ENCODE measurements around the gene CCDC146.
"Not testable (repeated sequence)": the region's sequence is repeated elsewhere in the genome, so short reads cannot be mapped to it uniquely, and the experiment has no call there.

The CCDC146 gene

GRCh38 chr7:77216181-77216845 lies 93.9 kb downstream of the CCDC146 start:
- H3K27ac ChIP-seq = no peak overlapping the region
- TF ChIP-seq CTCF (conservative IDR thresholded peaks at IDR 0.05; ENCODE audit: low read depth) = no peak
- ChIA-PET CTCF (interaction anchor here (0.9 kb wide), 1 partner anchor 115 kb away, joined by 3 read pairs; no protein-coding TSS in a partner anchor), POLR2A (ENCODE audit: low non-redundant PET) (no interaction called here)
- DNase-seq (ENCODE audit: low spot score) = no peak

GRCh38 chr7:77217474-77218185 lies 95.2 kb downstream of the CCDC146 start:
- CTCF ChIA-PET = interaction anchor here (0.6 kb wide), 1 partner anchor 60 kb away, joined by 3 read pairs; no protein-coding TSS in a partner anchor
- DNase-seq (ENCODE audit: low spot score) = no peak
- no peak overlapping the region for H3K27ac ChIP-seq
- POLR2A ChIA-PET (ENCODE audit: low non-redundant PET) = interaction anchor here (0.6 kb wide), 1 partner anchor 17 kb away, joined by 3 read pairs; no protein-coding TSS in a partner anchor
- no peak for TF ChIP-seq CTCF (conservative IDR thresholded peaks at IDR 0.05; ENCODE audit: low read depth)

GRCh38 chr7:77219701-77220331 lies 97.4 kb downstream of the CCDC146 start:
- POLR2A ChIA-PET (ENCODE audit: low non-redundant PET); DNase-seq (ENCODE audit: low spot score); H3K27ac ChIP-seq; CTCF ChIA-PET: not testable (repeated sequence)

- no peak for DNase-seq (ENCODE audit: low spot score)
- ChIA-PET CTCF (no interaction called here), POLR2A (ENCODE audit: low non-redundant PET) (interaction anchor here (0.5 kb wide), 1 partner anchor 44 kb away, joined by 6 read pairs; no protein-coding TSS in a partner anchor)
Observed at GRCh38 chr7:77222065-77222464, 99.7 kb downstream of the CCDC146 start.

GRCh38 chr7:77222819-77223218 lies 100.4 kb downstream of the CCDC146 start:
- H3K27ac ChIP-seq = no peak overlapping the region
- ChIA-PET CTCF (no interaction called here), POLR2A (ENCODE audit: low non-redundant PET) (no interaction called here)
- no peak for TF ChIP-seq CTCF (conservative IDR thresholded peaks at IDR 0.05; ENCODE audit: low read depth)
- no peak for DNase-seq (ENCODE audit: low spot score)

More at GRCh38 chr7:77222065-77222464, 99.7 kb downstream of the CCDC146 start:
- no peak for TF ChIP-seq CTCF (conservative IDR thresholded peaks at IDR 0.05; ENCODE audit: low read depth)
- no peak overlapping the region for H3K27ac ChIP-seq

GRCh38 chr7:77223261-77223660 lies 100.8 kb downstream of the CCDC146 start:
- H3K27ac ChIP-seq = no peak overlapping the region
- ChIA-PET POLR2A (ENCODE audit: low non-redundant PET) (no interaction called here), CTCF (no interaction called here)
- no peak for TF ChIP-seq CTCF (conservative IDR thresholded peaks at IDR 0.05; ENCODE audit: low read depth)
- DNase-seq (ENCODE audit: low spot score) = no peak
